Neural crest cell (in vitro differentiated cells): ENCODE results near the gene KIDINS220. TPM values are rescaled to one million over a fixed set of nuclear protein-coding genes. Genes with fewer than 3 reads are reported as not detected.

Experiments
- DNase-seq: peaks from one replicate; pipeline ENCODE4 v3.0.0; 2021; ENCODE audit warnings: low read depth, mixed read lengths, low spot score
- H3K27ac Mint-ChIP-seq: one replicate; pipeline ENCODE4 v1.8.0; 2021; ENCODE audit warnings: mild to moderate bottlenecking, mixed read lengths; ENCODE audit not compliant: unreplicated experiment
- H3K27me3 Mint-ChIP-seq: 2 replicates; pipeline ENCODE4 v1.8.0; 2021; ENCODE audit warnings: low read depth, mild to moderate bottlenecking, mixed read lengths
- H3K36me3 Mint-ChIP-seq: 2 replicates; pipeline ENCODE4 v1.8.0; 2021; ENCODE audit warnings: low read depth, mild to moderate bottlenecking, mixed read lengths
- H3K4me1 Mint-ChIP-seq: 2 replicates; pipeline ENCODE4 v1.8.0; 2021; ENCODE audit warnings: mixed read lengths
- H3K4me3 Mint-ChIP-seq: one replicate; pipeline ENCODE4 v1.8.0; 2021; ENCODE audit warnings: mild to moderate bottlenecking, mixed read lengths
- H3K9me3 Mint-ChIP-seq: 2 replicates; pipeline ENCODE4 v1.8.0; 2021; ENCODE audit warnings: mixed read lengths
- CTCF ChIP-seq: fragments of 200-600 bp; sonication (generic); conservative IDR thresholded peaks from 2 replicates; pipeline ENCODE4 v1.5.0; 2021; ENCODE audit warnings: antibody characterized with exemption, mild to moderate bottlenecking
- total RNA-seq: library from RNA; stranded (reverse); gene quantifications from 2 replicates; pipeline ENCODE4 v1.2.1, GENCODE V29; 2021

KIDINS220 gene
- total RNA-seq, 1 donor from 2014 or later = 61.1 TPM

GRCh38 chr2:8709611-8710010, 127.8 kb downstream of the KIDINS220 start:
- Mint-ChIP-seq H3K4me3 (no peak overlapping the region), H3K27me3 (no peaks in the 10 kb centered on the region), H3K27ac (no peak overlapping the region), H3K9me3 (no peaks in the 10 kb centered on the region), H3K4me1 (peaks cover 7% of the 10 kb centered on the region), H3K36me3 (no peaks in the 10 kb centered on the region)
- no peak for DNase-seq
- no peak for TF ChIP-seq CTCF

GRCh38 chr2:8704906-8705305, 132.5 kb downstream of the KIDINS220 start:
- Mint-ChIP-seq H3K36me3 (no peaks in the 10 kb centered on the region), H3K9me3 (no peaks in the 10 kb centered on the region), H3K27ac (no peak overlapping the region), H3K4me3 (no peak overlapping the region), H3K27me3 (no peaks in the 10 kb centered on the region), H3K4me1 (no peaks in the 10 kb centered on the region)
- TF ChIP-seq CTCF = no peak
- DNase-seq = no peak

DNA sequence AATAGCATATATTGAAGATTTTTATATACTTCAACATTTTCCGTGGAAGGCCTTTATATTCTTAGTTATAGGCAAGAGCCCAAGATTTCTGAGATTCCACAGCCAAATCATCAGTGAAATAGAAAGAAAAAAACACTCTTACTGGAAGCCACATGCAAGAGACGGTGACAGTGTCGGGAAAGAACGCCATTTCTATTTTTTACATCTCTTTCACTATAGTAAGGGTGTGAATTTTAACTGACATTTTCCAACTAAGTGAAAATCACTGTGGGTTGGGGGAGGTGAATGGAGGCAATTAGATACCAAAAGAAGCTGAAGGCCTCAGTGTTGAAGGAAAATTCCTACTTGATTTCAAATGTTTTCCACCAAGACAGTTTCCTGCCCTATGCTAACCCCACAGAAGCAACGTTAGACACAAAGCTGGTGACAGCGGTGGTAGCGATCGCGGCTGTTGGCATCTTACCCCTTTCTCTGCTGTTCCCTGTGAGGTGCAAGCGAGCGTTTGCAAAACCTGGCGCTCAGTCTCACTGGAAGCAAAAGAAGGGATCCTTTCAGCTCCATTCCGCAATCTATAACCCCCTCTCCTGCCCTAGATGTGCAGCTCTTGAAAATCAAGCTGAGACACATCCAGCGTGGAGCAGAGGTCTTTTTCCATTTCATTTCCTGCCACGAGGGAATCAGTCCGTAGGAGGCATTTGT, 135.6 kb downstream of the KIDINS220 start:
- no peak for DNase-seq
- H3K27me3 Mint-ChIP-seq = no peaks in the 10 kb centered on the region
- H3K27ac Mint-ChIP-seq = no peak overlapping the region
- peaks cover 8% of the 10 kb centered on the region for H3K4me1 Mint-ChIP-seq
- no peak for TF ChIP-seq CTCF
- no peak overlapping the region for H3K4me3 Mint-ChIP-seq
- no peaks in the 10 kb centered on the region for H3K9me3 Mint-ChIP-seq
- H3K36me3 Mint-ChIP-seq = no peaks in the 10 kb centered on the region

DNA sequence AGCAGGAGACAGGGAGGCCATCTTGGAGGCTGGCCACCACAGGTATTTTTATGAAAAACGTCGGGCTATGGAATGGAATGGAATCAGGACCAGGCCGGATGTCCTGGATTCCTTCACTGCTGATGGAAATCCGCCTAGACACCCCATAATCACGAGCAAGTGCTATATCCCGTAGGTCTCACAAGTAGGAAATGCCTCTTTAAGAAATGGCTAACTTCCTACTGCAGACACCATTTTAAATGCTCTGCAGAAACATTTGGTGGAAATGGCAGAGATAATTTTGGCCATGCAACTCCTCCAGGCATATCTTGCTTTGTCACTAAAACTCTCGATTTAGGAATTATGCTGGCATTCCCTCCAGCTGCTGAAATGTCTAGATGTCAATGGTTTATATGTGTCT, 137.6 kb downstream of the KIDINS220 start:
- no peak for DNase-seq
- TF ChIP-seq CTCF = no peak

GRCh38 chr2:8697190-8697589, 140.2 kb downstream of the KIDINS220 start:
- no peak overlapping the region for H3K4me3 Mint-ChIP-seq
- no peaks in the 10 kb centered on the region for H3K36me3 Mint-ChIP-seq
- H3K27ac Mint-ChIP-seq = no peak overlapping the region
- DNase-seq = no peak
- H3K9me3 Mint-ChIP-seq = no peaks in the 10 kb centered on the region
- peaks cover 10% of the 10 kb centered on the region for H3K4me1 Mint-ChIP-seq
- no peak for TF ChIP-seq CTCF
- no peaks in the 10 kb centered on the region for H3K27me3 Mint-ChIP-seq

More for the DNA sequence above, 137.6 kb downstream of the KIDINS220 start:
- H3K9me3 Mint-ChIP-seq = no peaks in the 10 kb centered on the region
- no peak overlapping the region for H3K4me3 Mint-ChIP-seq
- H3K4me1 Mint-ChIP-seq = peaks cover 10% of the 10 kb centered on the region
- H3K27me3 Mint-ChIP-seq = no peaks in the 10 kb centered on the region
- H3K36me3 Mint-ChIP-seq = no peaks in the 10 kb centered on the region
- H3K27ac Mint-ChIP-seq = no peak overlapping the region
